Endothelial cell of hepatic sinusoid (primary cell): ENCODE measurements around the gene TAF5L.

Source experiments
- in situ Hi-C: cut with HindIII; loops from 2 replicates; pipeline ENCODE4 v1.10.0; 2017; ENCODE audit warnings: low sequenced_read_pairs

TAF5L gene

DNA sequence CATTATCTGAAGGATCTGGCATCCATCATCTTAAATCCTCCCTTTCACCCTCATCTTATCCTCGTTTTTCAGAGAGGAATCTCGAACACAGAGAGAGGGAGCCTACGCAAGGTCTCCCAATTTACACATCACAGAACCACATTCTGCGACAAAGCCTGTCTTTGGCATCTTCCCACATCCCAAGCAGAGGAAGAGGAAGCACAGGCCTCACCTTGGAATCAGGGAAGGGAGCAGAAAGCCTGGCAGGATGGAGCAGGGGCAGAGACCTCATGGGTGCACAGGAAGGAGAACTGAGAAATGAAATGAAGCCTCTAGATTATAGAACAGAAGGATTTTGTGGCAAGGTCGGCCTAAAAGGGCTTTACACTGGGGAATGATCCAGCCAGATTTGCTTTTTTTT is 73.2 kb downstream of the TAF5L start:
- in situ Hi-C loops, result no loop called here

DNA sequence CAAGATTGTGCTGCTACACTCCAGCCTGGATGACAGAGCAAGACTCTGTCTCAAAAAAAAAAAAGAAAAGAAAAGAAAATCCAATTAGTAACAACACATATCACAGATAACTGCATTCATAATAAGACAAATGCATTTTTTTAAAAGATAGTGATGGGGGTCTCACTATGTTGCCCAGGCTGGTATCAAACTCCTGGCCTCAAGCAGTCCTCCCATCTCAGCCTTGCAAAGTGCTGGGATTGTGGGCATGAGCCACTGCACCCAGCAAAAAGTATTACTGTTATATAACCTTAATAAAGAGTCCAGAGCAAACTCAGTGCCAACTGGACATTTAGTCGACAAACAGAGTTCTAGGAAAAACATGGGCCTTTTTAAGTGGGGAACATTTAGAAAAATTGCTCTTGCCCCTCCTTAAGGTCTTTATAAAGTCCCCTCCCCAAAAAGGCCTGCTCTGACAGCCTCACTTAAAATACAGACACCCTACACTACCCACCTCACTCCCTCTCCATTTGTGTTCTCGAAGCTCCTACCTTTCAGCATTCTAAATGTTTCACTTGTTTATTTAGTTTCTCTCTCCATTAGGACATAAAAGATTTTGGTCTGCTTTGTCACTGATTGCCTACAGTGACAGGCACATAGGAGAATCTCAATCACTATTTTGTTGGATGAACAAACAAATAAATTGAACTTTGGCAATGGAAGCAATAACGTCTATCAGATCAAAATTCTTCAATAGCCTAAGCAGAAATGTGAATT is 74.9 kb downstream of the TAF5L start:
- in situ Hi-C loops, result no loop called here

GRCh38 chr1:229547542-229547941 is 78.4 kb downstream of the TAF5L start:
- in situ Hi-C loops, result no loop called here

- in situ Hi-C loops, result no loop called here
These were observed 81.3 kb downstream of the TAF5L start for GRCh38 chr1:229544587-229544986.
